T-helper 1 cell treated with Interleukin-12 subunit alpha and Interleukin-12 subunit beta and Interleukin-4 antibody, amounts not matched to agents 30 ng/mL and 1 ng/mL, for 36 hours (primary cell): Measurements from ENCODE around the gene IRF5. TPM values are rescaled to one million over a fixed set of nuclear protein-coding genes. Genes with fewer than 3 reads are reported as not detected.
"Not testable (repeated sequence)": the region's sequence is repeated elsewhere in the genome, so short reads cannot be mapped to it uniquely, and the experiment has no call there.

ENCODE experiments used
- intact Hi-C: fragments of 100-400 bp; cut with micrococcal nuclease; formaldehyde crosslinking; loops from one replicate; pipeline ENCODE4 v1.15.1; 2024
- total RNA-seq: library from RNA; stranded (reverse); gene quantifications from 2 replicates; pipeline ENCODE4 v1.2.3, GENCODE V29; 2022

Gene IRF5
- total RNA-seq, 1 donor from 2014 or later, result 11.3 TPM

DNA sequence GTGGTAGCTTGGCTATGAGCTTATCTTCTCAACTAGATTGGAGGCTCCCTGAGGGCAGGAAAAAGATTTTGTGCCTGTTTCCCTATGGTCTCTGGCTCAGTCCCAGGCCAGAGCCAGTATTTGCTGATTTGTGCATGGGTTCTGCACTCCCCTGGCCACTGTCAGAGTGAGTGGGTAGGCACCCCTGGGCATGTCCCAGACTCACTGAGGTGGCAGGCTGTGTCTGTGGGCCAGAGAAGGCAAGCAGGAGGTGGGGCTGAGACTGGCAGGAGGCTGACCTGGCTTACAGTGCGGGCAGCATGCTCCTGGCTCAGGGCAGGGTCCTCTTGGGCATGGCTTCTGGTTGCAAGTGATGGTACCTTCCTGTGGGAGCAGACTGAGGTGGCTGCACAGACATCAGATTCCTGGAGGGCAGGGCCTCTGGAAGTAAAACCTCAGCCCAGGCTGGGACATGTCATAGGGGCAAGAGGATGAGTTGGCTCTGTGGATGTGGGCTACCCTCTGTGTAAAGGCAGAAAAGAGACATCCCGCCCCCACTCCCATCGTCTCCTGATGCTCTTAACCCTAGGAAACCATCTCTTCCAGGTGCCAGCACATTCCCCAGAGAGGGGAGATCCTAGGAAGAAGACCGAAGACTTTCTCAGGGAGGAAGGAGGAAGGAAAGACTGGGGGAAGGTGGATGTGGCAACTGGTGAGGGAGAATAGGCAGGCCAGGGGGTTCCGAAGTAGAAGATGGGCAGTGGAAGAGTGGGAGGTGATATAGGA, 31.5 kb upstream of the IRF5 start:
- intact Hi-C loops, result loop anchor here (10.0 kb wide), 1 partner anchor 369 kb away; no protein-coding TSS in a partner anchor

- intact Hi-C loops, result loop anchor here (10.0 kb wide), 1 partner anchor 368 kb away; no protein-coding TSS in a partner anchor
Measured at GRCh38 chr7:128906766-128907559, 30.8 kb upstream of the IRF5 start.

GRCh38 chr7:128908750-128909624, 28.7 kb upstream of the IRF5 start:
- intact Hi-C loops, result loop anchor here (10.0 kb wide), 1 partner anchor 366 kb away; no protein-coding TSS in a partner anchor

- intact Hi-C loops, result loop anchor here (10.0 kb wide), 1 partner anchor 365 kb away; no protein-coding TSS in a partner anchor
Measured at GRCh38 chr7:128909625-128910568, 27.8 kb upstream of the IRF5 start.

GRCh38 chr7:128910569-128910945, 27.2 kb upstream of the IRF5 start, which contains the start of gene KCP:
Gene KCP (minus strand): TSS chr7:128910709. CDS start chr7:128910676, 33 bp downstream.
- intact Hi-C loops, result no loop called here

GRCh38 chr7:128911423-128912031, 26.2 kb upstream of the IRF5 start:
- intact Hi-C loops, result no loop called here

DNA sequence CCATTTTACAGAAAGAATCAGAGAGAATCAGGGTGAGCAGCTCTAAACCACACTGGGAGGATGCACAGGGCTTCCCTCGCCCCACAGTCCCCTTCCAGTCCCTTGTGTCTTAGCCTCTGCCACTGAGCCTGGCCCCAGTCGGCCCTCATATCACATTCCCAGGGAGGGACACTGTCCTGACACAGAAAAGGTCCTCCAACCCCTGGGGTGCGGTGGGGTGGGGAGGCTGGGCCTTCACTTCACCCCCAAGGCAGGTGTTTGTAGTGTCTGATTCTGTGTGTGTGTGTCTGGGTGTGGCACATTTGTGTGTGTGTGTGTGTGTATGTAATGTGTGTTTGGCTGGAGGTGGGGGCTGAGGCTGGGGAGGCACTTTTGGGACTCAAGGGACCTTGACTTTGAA, 25.4 kb upstream of the IRF5 start:
- intact Hi-C loops, result no loop called here

- intact Hi-C loops, result not testable (repeated sequence)
Measured at GRCh38 chr7:128912709-128913495, 24.8 kb upstream of the IRF5 start.

DNA sequence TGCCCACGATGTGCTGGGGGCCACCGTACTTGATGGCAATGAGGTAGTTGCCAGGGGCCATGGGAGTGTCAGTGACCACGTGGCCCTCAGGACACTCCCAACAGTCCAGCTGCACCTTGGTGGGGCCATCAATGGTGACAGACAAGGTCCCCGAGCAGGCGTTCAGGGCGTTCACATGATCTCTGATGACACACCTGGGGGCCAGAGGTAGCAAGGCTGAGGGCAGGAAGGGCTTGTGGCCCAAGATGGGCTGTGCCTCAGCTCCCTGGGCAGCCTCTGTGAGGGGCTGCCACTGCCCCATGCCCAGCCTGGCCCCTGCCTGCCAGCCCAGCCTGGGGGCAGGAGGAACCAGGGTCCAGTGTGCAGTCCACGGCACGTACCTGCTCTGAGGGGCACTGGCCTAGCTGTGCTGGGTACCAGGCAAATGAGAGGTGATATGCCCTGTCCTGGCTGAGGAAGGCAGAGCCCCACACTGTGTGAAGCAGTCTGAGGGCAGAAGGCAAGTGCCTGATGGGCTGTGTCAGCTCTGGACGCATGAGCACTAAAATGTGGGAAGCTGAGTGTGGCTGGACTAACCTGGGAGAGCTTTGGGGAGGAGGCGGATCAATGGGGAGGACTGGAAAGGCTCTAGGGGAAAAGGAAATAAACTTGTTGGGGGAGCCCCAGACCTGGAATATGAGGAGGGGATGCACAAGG, 23.7 kb upstream of the IRF5 start:
- intact Hi-C loops, result no loop called here

DNA sequence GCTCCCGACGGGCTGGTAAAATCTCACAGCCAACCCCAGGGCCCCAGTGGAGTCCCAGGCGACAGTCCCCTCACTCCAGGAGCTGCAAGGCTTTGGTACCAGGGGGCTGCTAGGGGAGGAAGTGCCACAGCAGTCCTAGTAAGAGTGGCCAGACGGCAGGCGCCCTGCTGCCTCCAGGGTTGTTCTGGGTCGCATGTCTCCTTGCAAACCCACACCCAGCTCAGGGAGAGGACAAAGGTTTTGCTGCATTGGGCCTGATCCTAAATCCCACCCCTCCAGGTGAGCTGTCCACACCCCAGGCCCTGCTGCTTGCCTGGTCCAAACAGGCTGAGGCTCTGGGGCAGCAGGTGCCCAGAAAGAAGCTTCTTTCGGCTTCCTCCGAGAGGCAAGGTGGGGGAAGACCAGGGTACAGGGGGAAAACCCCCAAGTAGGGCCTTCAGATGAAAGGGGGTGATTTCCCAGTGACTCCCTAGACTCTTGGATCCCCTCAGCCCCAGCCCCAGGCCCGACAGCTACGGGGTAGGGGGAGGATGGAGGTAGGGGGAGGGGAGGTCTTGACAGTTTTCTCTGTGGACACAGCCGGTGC, 23.1 kb upstream of the IRF5 start:
- intact Hi-C loops, result no loop called here

DNA sequence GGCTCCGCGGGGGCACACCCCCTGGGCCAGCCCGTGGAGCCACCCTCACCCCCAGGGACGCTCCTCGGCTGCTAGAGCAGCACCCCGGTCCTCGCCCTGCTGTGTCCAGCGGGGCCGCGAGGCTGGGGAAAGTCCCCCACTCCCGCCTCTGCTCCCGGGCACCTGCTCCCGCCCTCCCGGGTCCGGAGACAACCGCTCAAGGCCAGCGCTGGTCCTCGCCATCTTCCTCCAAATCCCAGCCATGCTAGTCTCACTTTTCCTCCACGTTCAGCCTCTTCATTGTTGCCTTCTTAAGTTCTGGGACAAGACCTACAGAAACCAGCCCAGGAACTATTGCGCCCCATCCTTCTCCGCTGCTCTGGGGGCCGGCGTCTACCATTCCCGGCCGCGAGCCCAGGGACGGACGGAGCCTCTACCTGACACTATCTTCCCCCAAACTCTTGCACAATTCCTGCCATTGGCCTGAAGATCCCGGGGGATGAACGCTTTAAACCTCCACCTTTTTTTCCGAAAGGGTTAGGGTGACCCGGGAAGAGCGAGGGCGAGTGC, 22.4 kb upstream of the IRF5 start:
- intact Hi-C loops, result no loop called here

DNA sequence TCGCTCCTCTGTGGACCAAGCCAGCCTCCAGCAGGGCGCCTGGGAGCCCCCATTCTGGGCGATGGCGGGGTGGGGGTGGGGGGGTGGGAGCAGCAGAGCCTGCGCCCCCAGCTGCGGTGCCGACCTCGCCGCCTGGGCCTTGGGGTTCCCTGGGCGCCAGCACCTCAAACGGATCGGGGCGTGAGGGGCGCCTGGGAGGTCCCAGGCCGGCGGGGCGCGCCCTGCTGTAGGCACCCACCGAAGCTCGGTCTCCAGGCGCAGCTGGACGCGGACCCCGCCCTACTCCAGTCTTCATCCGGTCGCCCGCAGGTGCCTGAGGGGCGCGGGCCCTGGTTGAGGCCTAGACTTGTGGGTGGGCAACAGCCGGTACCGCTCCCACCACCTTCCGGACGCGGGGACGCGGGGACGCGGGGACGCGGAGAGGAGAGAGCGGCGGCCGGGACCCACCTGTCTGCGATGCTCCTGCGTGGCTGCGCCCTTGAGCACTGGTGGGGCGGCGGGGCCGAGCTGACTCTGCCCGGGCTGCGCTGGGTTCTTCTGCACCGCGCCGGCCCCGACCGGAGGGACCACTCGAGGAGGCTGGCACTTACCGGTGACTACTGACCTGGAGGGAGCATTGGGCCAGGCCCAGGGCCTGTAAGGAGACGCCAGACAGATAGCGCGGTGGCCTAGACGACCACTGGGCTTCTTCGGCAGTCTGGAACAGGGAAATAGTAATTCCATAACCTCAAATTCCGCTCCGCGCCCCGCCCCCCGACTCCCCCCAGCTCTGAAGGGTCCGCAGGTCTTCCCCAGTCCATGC, 21.7 kb upstream of the IRF5 start:
- intact Hi-C loops, result no loop called here

DNA sequence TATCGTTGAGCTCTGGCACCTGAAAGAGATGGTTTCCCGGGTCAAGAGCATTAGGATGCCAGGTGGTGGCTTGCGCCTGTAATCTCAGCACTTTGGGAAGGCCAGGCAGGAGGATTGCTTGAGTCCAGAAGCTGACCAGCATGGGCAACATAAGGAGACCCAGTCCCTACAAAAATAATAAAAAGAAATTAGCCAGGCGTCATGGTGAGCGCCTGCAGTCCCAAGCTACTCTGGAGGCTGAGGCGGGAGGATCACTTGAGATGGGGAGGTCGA, 21.1 kb upstream of the IRF5 start:
- intact Hi-C loops, result no loop called here

DNA sequence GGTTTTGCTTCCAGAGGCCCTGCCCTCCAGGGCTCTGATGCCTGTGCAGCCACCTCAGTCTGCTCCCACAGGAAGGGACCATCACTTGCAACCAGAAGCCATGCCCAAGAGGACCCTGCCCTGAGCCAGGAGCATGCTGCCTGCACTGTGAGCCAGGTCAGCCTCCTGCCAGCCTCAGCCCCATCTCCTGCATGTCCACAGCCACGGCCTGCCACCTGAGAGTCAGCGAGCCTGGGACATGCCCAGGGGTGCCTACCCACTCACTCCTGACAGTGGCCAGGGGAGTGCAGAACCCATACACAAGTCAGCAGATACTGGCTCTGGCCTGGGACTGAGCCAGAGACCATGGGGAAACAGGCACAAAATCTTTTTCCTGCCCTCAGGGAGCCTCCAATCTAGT, 20.6 kb upstream of the IRF5 start:
- intact Hi-C loops, result no loop called here

- intact Hi-C loops, result no loop called here
Measured at GRCh38 chr7:128918016-128918665, 19.6 kb upstream of the IRF5 start.

- intact Hi-C loops, result no loop called here
Measured at GRCh38 chr7:128919241-128919640, 18.5 kb upstream of the IRF5 start.
